Gastrocnemius medialis (tissue), 4 donors: ENCODE measurements around the gene AIFM2. TPM values are rescaled to one million over a fixed set of nuclear protein-coding genes. Genes with fewer than 3 reads are reported as not detected.
"Not testable (repeated sequence)": the region's sequence is repeated elsewhere in the genome, so short reads cannot be mapped to it uniquely, and the experiment has no call there.

Experiments used
- ATAC-seq, 2 donors: fragments of 150-250 bp; one replicate each; pipeline ENCODE4 v1.9.1; 2016
- DNase-seq, 2 donors: peaks; one replicate each; pipeline ENCODE4 v3.0.0-alpha.2; 2019
- H3K27ac ChIP-seq, 4 donors: fragments of 200-600 bp; sonication (generic); 1 replicate in 1 of 4; 2 replicates in 3 of 4; pipeline ENCODE4 v1.5.1; 2016 to 2018; ENCODE audit warnings: mild to moderate bottlenecking in 2 of 4, moderate library complexity in 1 of 4
- H3K27me3 ChIP-seq, 3 donors: fragments of 200-600 bp; sonication (generic) in 2 of 3; 1 replicate in 1 of 3; 2 replicates in 2 of 3; pipeline versions ENCODE4 v1.5.1 to v1.6.0; 2016 to 2019; ENCODE audit warnings: mild to moderate bottlenecking in 1 of 3, moderate library complexity in 1 of 3
- H3K36me3 ChIP-seq, 2 donors: fragments of 200-600 bp; sonication (generic) in 1 of 2; one replicate each; pipeline ENCODE4 v1.5.1; 2017 to 2018
- H3K4me1 ChIP-seq, 2 donors: fragments of 200-600 bp; sonication (generic) in 1 of 2; one replicate each; pipeline ENCODE4 v1.5.1; 2016 to 2017; ENCODE audit warnings: mild to moderate bottlenecking in 2 of 2
- H3K4me3 ChIP-seq, 4 donors: fragments of 200-600 bp; sonication (generic) in 3 of 4; 1 replicate in 1 of 4; 2 replicates in 3 of 4; pipeline ENCODE4 v1.5.1; 2016 to 2019; ENCODE audit warnings: mild to moderate bottlenecking in 2 of 4
- H3K9me3 ChIP-seq, 3 donors: fragments of 200-600 bp; sonication (generic) in 2 of 3; 1 replicate in 1 of 3; 2 replicates in 2 of 3; pipeline ENCODE4 v1.5.1; 2016 to 2019
- POLR2A ChIP-seq, 2 donors: fragments of 450-650 bp; IDR thresholded peaks; one replicate each; pipeline ENCODE4 v1.6.1; 2017; ENCODE audit warnings: antibody characterized with exemption in 2 of 2, mild to moderate bottlenecking in 2 of 2, moderate library complexity in 2 of 2
- in situ Hi-C, 4 donors: fragments of 200-750 bp; cut with MboI; loops; one replicate each; pipeline versions ENCODE4 v1.15.0 to v1.8.0; 2017; ENCODE audit warnings: low sequenced_read_pairs in 4 of 4
- intact Hi-C: fragments of 100-400 bp; cut with DNase I; formaldehyde crosslinking; loops from one replicate; pipeline ENCODE4 v1.15.1; 2023; ENCODE audit warnings: low total_unique reads
- total RNA-seq, 4 donors: library from RNA; depleted of rRNA; stranded (reverse); fragments of >200 nt; gene quantifications; one replicate each; pipeline versions ENCODE4 v1.1.0 to v1.2.3, GENCODE V29; 2016
- TF ChIP-seq, protein P1 (sequence below), 5 experiments: fragments of 450-650 bp in 3 of 5; fragments of 200-600 bp in 2 of 5; sonication (generic) in 2 of 5; IDR thresholded peaks in 4 of 5; conservative IDR thresholded peaks in 1 of 5; 1 replicate in 4 of 5; 2 replicates in 1 of 5; pipeline ENCODE4 v1.5.1; 2016 to 2019; ENCODE audit warnings: antibody characterized with exemption in 5 of 5, mild to moderate bottlenecking in 3 of 5, moderate library complexity in 3 of 5

The AIFM2 gene
- total RNA-seq, 4 donors from 2014 or later = 6.8 to 11.0 (median 9.8) TPM

GRCh38 chr10:70125918-70126552, 6.6 kb downstream of the AIFM2 start:
- Histone ChIP-seq H3K36me3 (peaks cover 0 to 6% of the 10 kb centered on the region in 2 donors), H3K9me3 (no peaks in the 10 kb centered on the region), H3K4me1 (peaks cover 0 to 6% of the 10 kb centered on the region in 2 donors), H3K27me3 (no peaks in the 10 kb centered on the region), H3K27ac (no peak overlapping the region), H3K4me3 (no peak overlapping the region)
- TF ChIP-seq, protein P1, sequence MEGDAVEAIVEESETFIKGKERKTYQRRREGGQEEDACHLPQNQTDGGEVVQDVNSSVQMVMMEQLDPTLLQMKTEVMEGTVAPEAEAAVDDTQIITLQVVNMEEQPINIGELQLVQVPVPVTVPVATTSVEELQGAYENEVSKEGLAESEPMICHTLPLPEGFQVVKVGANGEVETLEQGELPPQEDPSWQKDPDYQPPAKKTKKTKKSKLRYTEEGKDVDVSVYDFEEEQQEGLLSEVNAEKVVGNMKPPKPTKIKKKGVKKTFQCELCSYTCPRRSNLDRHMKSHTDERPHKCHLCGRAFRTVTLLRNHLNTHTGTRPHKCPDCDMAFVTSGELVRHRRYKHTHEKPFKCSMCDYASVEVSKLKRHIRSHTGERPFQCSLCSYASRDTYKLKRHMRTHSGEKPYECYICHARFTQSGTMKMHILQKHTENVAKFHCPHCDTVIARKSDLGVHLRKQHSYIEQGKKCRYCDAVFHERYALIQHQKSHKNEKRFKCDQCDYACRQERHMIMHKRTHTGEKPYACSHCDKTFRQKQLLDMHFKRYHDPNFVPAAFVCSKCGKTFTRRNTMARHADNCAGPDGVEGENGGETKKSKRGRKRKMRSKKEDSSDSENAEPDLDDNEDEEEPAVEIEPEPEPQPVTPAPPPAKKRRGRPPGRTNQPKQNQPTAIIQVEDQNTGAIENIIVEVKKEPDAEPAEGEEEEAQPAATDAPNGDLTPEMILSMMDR (IDR thresholded peaks at IDR 0.05 in 4 of 5, conservative IDR thresholded peaks at IDR 0.05 in 1 of 5) = no peak
- no peak for TF ChIP-seq POLR2A (IDR thresholded peaks at IDR 0.05)
- in situ Hi-C loops (no loop called here), intact Hi-C loops (no loop called here)
- DNase-seq = no peak
- no peak for ATAC-seq

DNA sequence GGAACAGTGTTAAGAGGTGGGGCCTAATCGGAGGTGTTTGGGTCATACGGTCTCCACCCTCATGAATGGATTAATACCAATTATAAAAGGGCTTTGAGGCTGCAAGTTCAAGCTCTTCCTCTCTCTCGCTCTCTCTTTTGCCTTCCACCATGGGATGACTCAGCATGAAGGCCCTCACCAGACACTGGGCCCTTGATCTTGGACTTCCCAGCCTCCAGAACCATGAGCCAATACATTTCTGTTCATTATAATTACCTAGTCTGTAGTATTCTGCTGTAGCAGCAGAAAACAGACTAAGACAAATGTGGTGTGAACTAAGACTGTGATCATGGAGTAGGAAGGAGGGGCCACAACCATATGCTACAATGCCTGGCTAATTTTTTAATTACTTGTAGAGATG, 7.7 kb downstream of the AIFM2 start:
- no peaks in the 10 kb centered on the region for H3K27me3 ChIP-seq
- peaks cover 0 to 15% of the 10 kb centered on the region in 2 donors for H3K36me3 ChIP-seq
- TF ChIP-seq, protein P1 (IDR thresholded peaks at IDR 0.05 in 4 of 5, conservative IDR thresholded peaks at IDR 0.05 in 1 of 5) = no peak
- no peak for TF ChIP-seq POLR2A (IDR thresholded peaks at IDR 0.05)
- H3K27ac ChIP-seq = no peak overlapping the region
- no peaks in the 10 kb centered on the region for H3K4me1 ChIP-seq
- intact Hi-C loops (no loop called here), in situ Hi-C loops (no loop called here)
- DNase-seq (no peak), ATAC-seq (no peak)
- H3K4me3 ChIP-seq = no peak overlapping the region
- H3K9me3 ChIP-seq = no peaks in the 10 kb centered on the region

GRCh38 chr10:70124415-70124814, 8.2 kb downstream of the AIFM2 start:
- Histone ChIP-seq H3K27me3 (no peaks in the 10 kb centered on the region), H3K27ac (no peak overlapping the region), H3K4me1 (peaks cover 0 to 3% of the 10 kb centered on the region in 2 donors), H3K9me3 (no peaks in the 10 kb centered on the region), H3K36me3 (peaks cover 0 to 20% of the 10 kb centered on the region in 2 donors), H3K4me3 (no peak overlapping the region)
- intact Hi-C loops = no loop called here
- no peak for ATAC-seq
- TF ChIP-seq, protein P1 (IDR thresholded peaks at IDR 0.05 in 4 of 5, conservative IDR thresholded peaks at IDR 0.05 in 1 of 5) = no peak
- TF ChIP-seq POLR2A (IDR thresholded peaks at IDR 0.05) = no peak
- in situ Hi-C loops = no loop called here
- DNase-seq = no peak

DNA sequence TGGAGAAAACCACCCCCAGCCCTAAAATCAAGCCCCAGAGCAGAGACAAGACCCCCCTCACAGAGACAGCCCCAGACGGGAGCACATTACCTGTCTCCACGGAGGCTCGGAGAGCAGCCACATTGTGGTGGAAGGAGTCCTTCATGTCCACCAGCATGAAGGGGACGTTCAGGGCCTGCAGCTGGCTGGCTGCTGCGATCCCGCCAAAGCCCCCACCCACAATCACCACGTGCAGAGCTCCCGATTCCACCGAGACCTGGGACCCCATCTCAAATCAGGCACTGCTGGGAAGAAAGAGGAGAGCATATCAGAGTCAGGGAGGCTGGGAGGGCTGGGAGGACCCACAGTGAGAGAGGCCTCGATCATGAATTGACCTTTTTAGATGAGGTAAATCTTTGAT, 8.8 kb downstream of the AIFM2 start:
- no peak overlapping the region for H3K27ac ChIP-seq
- H3K27me3 ChIP-seq = no peaks in the 10 kb centered on the region
- peaks cover 0 to 25% of the 10 kb centered on the region in 2 donors for H3K36me3 ChIP-seq
- DNase-seq (no peak), ATAC-seq (no peak)
- in situ Hi-C loops (no loop called here), intact Hi-C loops (no loop called here)
- no peak for TF ChIP-seq POLR2A (IDR thresholded peaks at IDR 0.05)
- TF ChIP-seq, protein P1 (IDR thresholded peaks at IDR 0.05 in 4 of 5, conservative IDR thresholded peaks at IDR 0.05 in 1 of 5) = no peak
- no peaks in the 10 kb centered on the region for H3K9me3 ChIP-seq
- no peak overlapping the region for H3K4me3 ChIP-seq
- peaks cover 0 to 3% of the 10 kb centered on the region in 2 donors for H3K4me1 ChIP-seq

- in situ Hi-C loops, H3K27me3 ChIP-seq, H3K9me3 ChIP-seq, intact Hi-C loops, H3K27ac ChIP-seq, H3K4me3 ChIP-seq, H3K4me1 ChIP-seq, DNase-seq, ATAC-seq: not testable (repeated sequence)
- peaks cover 0 to 25% of the 10 kb centered on the region in 2 donors for H3K36me3 ChIP-seq
These were observed 9.5 kb downstream of the AIFM2 start for GRCh38 chr10:70123166-70123565.
